Chondrocyte (in vitro differentiated cells): ENCODE data around the gene PPP6R3. TPM values are rescaled to one million over a fixed set of nuclear protein-coding genes. Genes with fewer than 3 reads are reported as not detected.
A peak's percentile ranks its signal among the peaks of the same experiment; 100 is the strongest.

ENCODE experiments used
- DNase-seq: peaks from one replicate; pipeline ENCODE4 v3.0.0; 2021; ENCODE audit warnings: mixed read lengths, low spot score
- H3K27ac Mint-ChIP-seq: one replicate; pipeline ENCODE4 v1.8.0; 2021; ENCODE audit warnings: mild to moderate bottlenecking, moderate library complexity, mixed read lengths; ENCODE audit not compliant: unreplicated experiment
- H3K27me3 Mint-ChIP-seq: 2 replicates; pipeline ENCODE4 v1.8.0; 2021; ENCODE audit warnings: low read depth, mixed read lengths
- H3K36me3 Mint-ChIP-seq: 2 replicates; pipeline ENCODE4 v1.8.0; 2021; ENCODE audit warnings: low read depth, mixed read lengths
- H3K4me1 Mint-ChIP-seq: 2 replicates; pipeline ENCODE4 v1.8.0; 2021; ENCODE audit warnings: low read depth, mild to moderate bottlenecking, mixed read lengths
- H3K4me3 Mint-ChIP-seq: one replicate; pipeline ENCODE4 v1.8.0; 2021; ENCODE audit warnings: mild to moderate bottlenecking, moderate library complexity, mixed read lengths; ENCODE audit not compliant: unreplicated experiment
- H3K9me3 Mint-ChIP-seq: 2 replicates; pipeline ENCODE4 v1.8.0; 2021; ENCODE audit warnings: low read depth, mixed read lengths
- CTCF ChIP-seq: fragments of 200-600 bp; sonication (generic); IDR thresholded peaks from 2 replicates; pipeline ENCODE4 v1.5.0; 2021; ENCODE audit warnings: antibody characterized with exemption, mild to moderate bottlenecking, moderate library complexity
- total RNA-seq: library from RNA; stranded (reverse); gene quantifications from 3 replicates; pipeline ENCODE4 v1.2.1, GENCODE V29; 2021

The PPP6R3 gene
- total RNA-seq, 1 donor from 2014 or later = 73.4 TPM

DNA sequence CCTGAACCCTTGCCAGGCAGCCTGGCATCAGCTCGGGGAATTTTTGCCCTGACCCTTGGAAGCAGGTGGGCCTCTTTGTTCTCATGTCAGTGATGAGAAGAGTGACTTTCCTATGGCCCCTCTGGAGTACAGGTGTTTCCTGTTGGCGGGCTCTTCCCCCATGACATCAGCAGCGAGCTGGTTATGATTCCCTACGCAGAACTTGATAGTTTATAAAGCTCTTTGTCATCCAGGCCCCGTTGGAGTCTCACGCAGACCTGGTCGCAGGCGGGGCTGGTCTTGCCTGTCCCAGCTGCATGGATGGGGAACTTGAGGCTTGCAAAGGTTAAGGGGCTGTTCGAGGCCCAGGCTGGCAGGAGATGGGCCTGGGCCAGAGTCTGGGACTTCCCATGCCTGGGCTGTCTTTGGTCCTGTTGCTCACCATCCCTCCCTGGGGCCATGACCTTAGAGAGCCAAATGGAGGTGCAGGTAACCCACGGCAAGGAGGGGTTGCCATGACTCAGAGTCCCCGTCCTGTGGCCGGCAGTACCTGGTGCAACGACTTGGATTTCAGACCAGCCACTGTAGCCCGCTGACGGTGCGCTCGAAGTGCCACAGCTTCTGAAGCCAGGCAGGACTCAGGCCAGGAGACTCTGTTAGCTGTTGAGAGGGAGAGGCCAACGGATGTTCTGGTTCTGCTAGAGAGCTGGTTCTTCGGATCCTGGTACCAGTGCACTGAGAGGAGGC is 45.9 kb upstream of the PPP6R3 start:
- no peak overlapping the region for H3K27ac Mint-ChIP-seq
- H3K4me1 Mint-ChIP-seq = no peaks in the 10 kb centered on the region
- no peaks in the 10 kb centered on the region for H3K27me3 Mint-ChIP-seq
- no peak overlapping the region for H3K4me3 Mint-ChIP-seq
- no peaks in the 10 kb centered on the region for H3K9me3 Mint-ChIP-seq
- DNase-seq = no peak
- TF ChIP-seq CTCF = no peak
- peaks cover 25% of the 10 kb centered on the region for H3K36me3 Mint-ChIP-seq

DNA sequence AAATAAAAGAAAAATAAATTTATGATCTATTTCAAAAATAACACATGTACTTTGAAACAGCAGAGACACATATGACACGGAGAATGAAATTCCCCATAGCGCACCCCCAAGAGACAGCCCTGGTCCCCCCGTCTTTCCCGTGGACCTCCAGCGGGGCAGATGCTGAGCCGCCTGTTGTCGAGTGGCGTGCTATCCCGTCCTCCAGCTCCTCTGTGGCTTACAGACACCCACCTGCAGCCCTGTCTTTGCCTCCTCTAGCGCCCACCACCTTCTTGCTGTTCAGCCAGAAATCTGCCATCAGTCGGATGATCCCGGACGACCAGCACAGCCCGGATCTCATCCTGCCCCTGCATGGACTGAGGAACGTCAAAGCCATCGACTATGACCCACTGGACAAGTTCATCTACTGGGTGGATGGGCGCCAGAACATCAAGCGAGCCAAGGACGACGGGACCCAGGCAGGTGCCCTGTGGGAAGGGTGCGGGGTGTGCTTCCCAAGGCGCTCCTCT is 44.4 kb upstream of the PPP6R3 start:
- no peak for TF ChIP-seq CTCF
- peak overlapping the region; percentile 25 for H3K27ac Mint-ChIP-seq
- no peaks in the 10 kb centered on the region for H3K9me3 Mint-ChIP-seq
- H3K4me3 Mint-ChIP-seq = no peak overlapping the region
- H3K4me1 Mint-ChIP-seq = no peaks in the 10 kb centered on the region
- H3K27me3 Mint-ChIP-seq = no peaks in the 10 kb centered on the region
- no peak for DNase-seq
- peaks cover 25% of the 10 kb centered on the region for H3K36me3 Mint-ChIP-seq

GRCh38 chr11:68418648-68419047 is 41.9 kb upstream of the PPP6R3 start:
- DNase-seq = no peak
- Mint-ChIP-seq H3K4me1 (no peaks in the 10 kb centered on the region), H3K9me3 (no peaks in the 10 kb centered on the region), H3K27me3 (no peaks in the 10 kb centered on the region), H3K27ac (no peak overlapping the region), H3K4me3 (no peak overlapping the region), H3K36me3 (peaks cover 24% of the 10 kb centered on the region)
- no peak for TF ChIP-seq CTCF

GRCh38 chr11:68420171-68420570 is 40.4 kb upstream of the PPP6R3 start:
- no peak for DNase-seq
- Mint-ChIP-seq H3K27me3 (no peaks in the 10 kb centered on the region), H3K4me3 (no peak overlapping the region), H3K9me3 (no peaks in the 10 kb centered on the region), H3K36me3 (peaks cover 26% of the 10 kb centered on the region), H3K4me1 (no peaks in the 10 kb centered on the region), H3K27ac (no peak overlapping the region)
- no peak for TF ChIP-seq CTCF

GRCh38 chr11:68423481-68423880 is 37.1 kb upstream of the PPP6R3 start:
- Mint-ChIP-seq H3K27ac (no peak overlapping the region), H3K9me3 (peaks cover 3% of the 10 kb centered on the region), H3K4me3 (no peak overlapping the region), H3K27me3 (no peaks in the 10 kb centered on the region), H3K4me1 (no peaks in the 10 kb centered on the region), H3K36me3 (peaks cover 23% of the 10 kb centered on the region)
- no peak for DNase-seq
- no peak for TF ChIP-seq CTCF
